GM12878 (cell line): ENCODE data around the gene CNR2.
"Not testable (repeated sequence)": the region's sequence is repeated elsewhere in the genome, so short reads cannot be mapped to it uniquely, and the experiment has no call there.

ENCODE experiments used
- ASH2L ChIP-seq: fragments of 300-600, 200-600 bp; sonication (generic); IDR thresholded peaks from 2 replicates; pipeline ENCODE4 v1.6.1; 2017; ENCODE audit warnings: low read depth, mild to moderate bottlenecking, borderline replicate concordance
- CBX3 ChIP-seq: fragments of 200-600 bp; sonication (generic); IDR thresholded peaks from 2 replicates; pipeline ENCODE4 v1.6.1; 2016; ENCODE audit warnings: low read depth, borderline replicate concordance
- CTCF ChIP-seq, 3 experiments: IDR thresholded peaks in 2 of 3; conservative IDR thresholded peaks in 1 of 3; 2 replicates each; pipeline ENCODE4 v1.5.1; 2011; ENCODE audit warnings: low read depth in 3 of 3, low read length in 3 of 3, mild to moderate bottlenecking in 3 of 3, control low read depth in 2 of 3, moderate library complexity in 2 of 3, inconsistent platforms in 1 of 3, mixed read lengths in 1 of 3; ENCODE audit not compliant: control insufficient read depth in 2 of 3, insufficient read depth in 1 of 3; ENCODE audit errors: extremely low read depth in 1 of 3
- EP300 ChIP-seq, 2 experiments: fragments of 150-350 bp in 1 of 2; IDR thresholded peaks; 2 replicates each; pipeline ENCODE4 v1.6.1; 2011 to 2012; ENCODE audit warnings: low read depth in 2 of 2, low read length in 2 of 2, borderline replicate concordance in 1 of 2, improper control_type of control experiment in 1 of 2, inconsistent platforms in 1 of 2; ENCODE audit not compliant: control insufficient read depth in 1 of 2
- EZH2 ChIP-seq: IDR thresholded peaks from 2 replicates; pipeline ENCODE4 v1.6.1; 2012; ENCODE audit warnings: low read depth, mild to moderate bottlenecking, control low read depth, inconsistent platforms, low read length, borderline replicate concordance; ENCODE audit not compliant: control insufficient read depth
- HCFC1 ChIP-seq: fragments of 150-350 bp; IDR thresholded peaks from 2 replicates; pipeline ENCODE4 v1.6.1; 2014; ENCODE audit warnings: low read length
- RFX5 ChIP-seq: IDR thresholded peaks from 2 replicates; pipeline ENCODE4 v1.6.1; 2011; ENCODE audit warnings: low read depth, low read length, improper control_type of control experiment
- STAT1 ChIP-seq: fragments of 450-650 bp; conservative IDR thresholded peaks from 2 replicates; pipeline ENCODE4 v1.6.1; 2014; ENCODE audit warnings: antibody characterized with exemption, mild to moderate bottlenecking
- ZBTB33 ChIP-seq: fragments of 450-650 bp; IDR thresholded peaks from 2 replicates; pipeline ENCODE4 v1.6.1; 2017; ENCODE audit warnings: mild to moderate bottlenecking
- TF ChIP-seq, protein P1 (sequence below): fragments of 150-350 bp; IDR thresholded peaks from 2 replicates; pipeline ENCODE4 v1.6.1; 2016; ENCODE audit warnings: low read depth, low read length

DNA sequence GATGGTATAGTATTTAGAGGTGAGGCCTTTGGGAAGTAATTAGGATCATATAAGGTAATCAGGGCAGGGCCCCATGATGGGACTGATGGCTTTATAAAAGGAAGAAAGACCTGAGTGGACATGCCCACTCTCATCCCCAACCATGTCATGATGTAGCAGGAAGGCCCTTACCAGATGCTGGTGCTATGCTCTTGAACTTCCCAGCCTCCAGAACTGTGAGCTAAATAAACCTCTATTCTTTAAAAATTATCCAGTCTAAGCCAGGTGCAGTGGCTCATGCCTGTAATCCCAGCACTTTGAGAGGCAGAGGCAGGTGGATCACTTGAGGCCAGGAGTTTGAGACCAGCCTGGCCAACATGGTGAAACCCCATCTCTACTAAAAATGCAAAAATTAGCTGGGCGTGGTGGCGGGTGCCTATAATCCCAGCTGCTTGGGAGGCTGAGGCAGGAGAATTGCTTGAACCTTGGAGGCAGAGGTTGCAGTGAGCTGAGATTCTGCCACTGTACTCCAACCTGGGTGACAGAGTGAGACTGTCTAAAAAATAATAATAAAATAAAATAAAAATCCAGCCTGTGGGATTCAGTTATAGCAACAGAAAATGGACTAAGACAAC lies 65.6 kb downstream of the CNR2 start:
- TF ChIP-seq ZBTB33; STAT1; CTCF (IDR thresholded peaks at IDR 0.05 in 2 of 3, conservative IDR thresholded peaks at IDR 0.05 in 1 of 3; ENCODE audit: control insufficient read depth in 2 of 3, extremely low read depth in 1 of 3, insufficient read depth in 1 of 3, low read depth in 3 of 3, low read length in 3 of 3); CBX3; RFX5; EZH2; EP300 (IDR thresholded peaks at IDR 0.05; ENCODE audit: borderline replicate concordance in 1 of 2, control insufficient read depth in 1 of 2, low read depth in 2 of 2, low read length in 2 of 2); ASH2L; HCFC1: not testable (repeated sequence)
- TF ChIP-seq, protein P1, sequence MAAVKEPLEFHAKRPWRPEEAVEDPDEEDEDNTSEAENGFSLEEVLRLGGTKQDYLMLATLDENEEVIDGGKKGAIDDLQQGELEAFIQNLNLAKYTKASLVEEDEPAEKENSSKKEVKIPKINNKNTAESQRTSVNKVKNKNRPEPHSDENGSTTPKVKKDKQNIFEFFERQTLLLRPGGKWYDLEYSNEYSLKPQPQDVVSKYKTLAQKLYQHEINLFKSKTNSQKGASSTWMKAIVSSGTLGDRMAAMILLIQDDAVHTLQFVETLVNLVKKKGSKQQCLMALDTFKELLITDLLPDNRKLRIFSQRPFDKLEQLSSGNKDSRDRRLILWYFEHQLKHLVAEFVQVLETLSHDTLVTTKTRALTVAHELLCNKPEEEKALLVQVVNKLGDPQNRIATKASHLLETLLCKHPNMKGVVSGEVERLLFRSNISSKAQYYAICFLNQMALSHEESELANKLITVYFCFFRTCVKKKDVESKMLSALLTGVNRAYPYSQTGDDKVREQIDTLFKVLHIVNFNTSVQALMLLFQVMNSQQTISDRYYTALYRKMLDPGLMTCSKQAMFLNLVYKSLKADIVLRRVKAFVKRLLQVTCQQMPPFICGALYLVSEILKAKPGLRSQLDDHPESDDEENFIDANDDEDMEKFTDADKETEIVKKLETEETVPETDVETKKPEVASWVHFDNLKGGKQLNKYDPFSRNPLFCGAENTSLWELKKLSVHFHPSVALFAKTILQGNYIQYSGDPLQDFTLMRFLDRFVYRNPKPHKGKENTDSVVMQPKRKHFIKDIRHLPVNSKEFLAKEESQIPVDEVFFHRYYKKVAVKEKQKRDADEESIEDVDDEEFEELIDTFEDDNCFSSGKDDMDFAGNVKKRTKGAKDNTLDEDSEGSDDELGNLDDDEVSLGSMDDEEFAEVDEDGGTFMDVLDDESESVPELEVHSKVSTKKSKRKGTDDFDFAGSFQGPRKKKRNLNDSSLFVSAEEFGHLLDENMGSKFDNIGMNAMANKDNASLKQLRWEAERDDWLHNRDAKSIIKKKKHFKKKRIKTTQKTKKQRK: not testable (repeated sequence)
